CD4-positive, alpha-beta T cell (primary cell): ENCODE data around the gene GNG3. TPM values are rescaled to one million over a fixed set of nuclear protein-coding genes. Genes with fewer than 3 reads are reported as not detected.

ENCODE experiments used
- ATAC-seq: fragments of 200-7000 bp; cut with Tn5 transposase; one replicate; pipeline ENCODE4 v1.10.0; 2022; ENCODE audit warnings: mild to moderate bottlenecking; ENCODE audit not compliant: poor library complexity
- CTCF ChIA-PET: fragments of 350-600 bp; sonication (Branson Sonifier 250); formaldehyde crosslinking; loops from one replicate; lab custom pipeline; 2021; ENCODE audit warnings: antibody characterized with exemption, inconsistent platforms; lab: Charles Lee
- POLR2A ChIA-PET: fragments of 350-600 bp; sonication (Branson Sonifier 250); formaldehyde crosslinking; loops from one replicate; lab custom pipeline; 2021; ENCODE audit warnings: antibody characterized with exemption, inconsistent platforms; lab: Charles Lee
- DNase-seq, 14 experiments: peaks; one replicate each; pipeline ENCODE4 v3.0.0-alpha.2; 2013 to 2020; ENCODE audit warnings: mixed read lengths in 2 of 14
- H3K27ac ChIP-seq, 2 donors: one replicate each; pipeline versions ENCODE4 v1.5.1 to v1.7.0; 2013; ENCODE audit warnings: low read length in 2 of 2, low read depth in 1 of 2, mild to moderate bottlenecking in 1 of 2
- H3K27me3 ChIP-seq, 2 experiments: 1 replicate in 1 of 2; 2 replicates in 1 of 2; pipeline versions ENCODE4 v1.6.1 to v1.7.0; 2013; ENCODE audit warnings: low read length in 2 of 2, control low read depth in 1 of 2, mild to moderate bottlenecking in 1 of 2, moderate library complexity in 1 of 2; ENCODE audit not compliant: insufficient read depth in 2 of 2, control insufficient read depth in 1 of 2
- H3K36me3 ChIP-seq: one replicate; pipeline ENCODE4 v1.6.1; 2013; ENCODE audit warnings: low read length, control low read depth; ENCODE audit not compliant: insufficient read depth
- H3K4me1 ChIP-seq: one replicate; pipeline ENCODE4 v1.6.1; 2013; ENCODE audit warnings: low read length, control low read depth; ENCODE audit not compliant: insufficient read depth
- H3K4me3 ChIP-seq: one replicate; pipeline ENCODE4 v1.5.1; 2013; ENCODE audit warnings: mild to moderate bottlenecking, low read length, moderate library complexity
- H3K9me3 ChIP-seq, 2 experiments: 1 replicate in 1 of 2; 2 replicates in 1 of 2; pipeline versions ENCODE4 v1.6.1 to v1.7.0; 2013; ENCODE audit warnings: low read length in 2 of 2, mild to moderate bottlenecking in 2 of 2, control low read depth in 1 of 2, moderate library complexity in 1 of 2; ENCODE audit not compliant: control insufficient read depth in 1 of 2, insufficient read depth in 1 of 2
- H3K27ac Mint-ChIP-seq: one replicate; pipeline ENCODE4 v1.8.0; 2020; ENCODE audit warnings: mixed read lengths
- H3K27me3 Mint-ChIP-seq: one replicate; pipeline ENCODE4 v1.8.0; 2021; ENCODE audit warnings: mixed read lengths
- H3K36me3 Mint-ChIP-seq: one replicate; pipeline ENCODE4 v1.8.0; 2021; ENCODE audit warnings: low read depth, mixed read lengths
- H3K4me1 Mint-ChIP-seq: one replicate; pipeline ENCODE4 v1.8.0; 2021; ENCODE audit warnings: low read depth, mixed read lengths
- H3K4me3 Mint-ChIP-seq: one replicate; pipeline ENCODE4 v1.8.0; 2020; ENCODE audit warnings: mild to moderate bottlenecking, mixed read lengths
- H3K9me3 Mint-ChIP-seq: one replicate; pipeline ENCODE4 v1.8.0; 2020; ENCODE audit warnings: mixed read lengths
- CTCF ChIP-seq: fragments of 200-600 bp; IDR thresholded peaks from one replicate; pipeline ENCODE4 v1.8.0; 2022; ENCODE audit warnings: antibody characterized with exemption, mild to moderate bottlenecking
- intact Hi-C, 2 experiments: fragments of 100-400 bp; cut with DNase I in 1 of 2; cut with micrococcal nuclease in 1 of 2; formaldehyde crosslinking; loops; one replicate each; pipeline versions ENCODE4 v1.15.1 to v1.9.0; 2023 to 2025; cut with DNase I, micrococcal nuclease
- polyA plus RNA-seq, 2 donors: library from polyadenylated mRNA; unstranded; fragments of 120-200 nt; gene quantifications; one replicate each; pipeline ENCODE4 v1.2.1, GENCODE V29; 2013
- total RNA-seq, 174 experiments: library from RNA in 2 of 174; stranded (reverse) in 2 of 174; gene quantifications; one replicate each; pipeline ENCODE4 v1.2.3 and lab custom pipeline; 2021 to 2026

GNG3 gene
- not detected for total RNA-seq
- polyA plus RNA-seq (2013, experiment 1 of 2) = 0.14 TPM
- polyA plus RNA-seq (2013, experiment 2 of 2) = 0.22 TPM
- 0 to 0.23 (median 0) reads per million in 172 experiments for total RNA-seq (lab: John Stamatoyannopoulos, UW)

GRCh38 chr11:62707277-62707861, at the start of gene GNG3, which contains the start of gene BSCL2:
TSS of gene GNG3 (plus strand) at chr11:62707676. CDS start at chr11:62708296, 620 bp downstream.
TSS of gene BSCL2 (minus strand) at chr11:62707424. CDS start at chr11:62707195, 229 bp downstream.
- intact Hi-C loops = loop anchor here (5.0 kb wide), 3 partner anchors 35 to 150 kb away; partner anchors contain the start of genes LBHD1 (in 2 of the 2), UQCC3 (in 2 of the 2) and TUT1 (in 1 of the 2)
- no peaks in the 10 kb centered on the region for H3K9me3 ChIP-seq
- no peak for ATAC-seq
- peak within 1 kb of the TSS; percentile 85 to 94 for H3K27ac ChIP-seq
- no peak for TF ChIP-seq CTCF
- peak within 1 kb of the TSS; percentile 85 for H3K4me3 ChIP-seq
- peaks cover 46% of the 10 kb centered on the region for H3K4me1 Mint-ChIP-seq
- no peaks in the 10 kb centered on the region for H3K27me3 Mint-ChIP-seq
- CTCF ChIA-PET = no interaction called here
- H3K27ac Mint-ChIP-seq = peak within 1 kb of the TSS; percentile 92
- peaks cover 35% of the 10 kb centered on the region for H3K36me3 Mint-ChIP-seq
- POLR2A ChIA-PET = interaction anchor here (0.6 to 9.9 kb wide), 13 partner anchors 8 to 174 kb away, joined by 3 to 165 read pairs (median 14); partner anchors contain the start of genes C11orf98, CSKMT, GANAB and HNRNPUL2
- H3K27me3 ChIP-seq = no peaks in the 10 kb centered on the region
- peak in 1 of 14 experiments; percentile 52 for DNase-seq
- peaks cover 17% of the 10 kb centered on the region for H3K36me3 ChIP-seq
- H3K4me1 ChIP-seq = peaks cover 51% of the 10 kb centered on the region
- peak within 1 kb of the TSS; percentile 88 for H3K4me3 Mint-ChIP-seq
- H3K9me3 Mint-ChIP-seq = no peaks in the 10 kb centered on the region

GRCh38 chr11:62664405-62665074, 42.9 kb upstream of the GNG3 start:
- CTCF ChIA-PET = interaction anchor here (1.0 to 1.9 kb wide), 9 partner anchors 10 to 240 kb away, joined by 3 to 7 read pairs (median 5); partner anchors contain the start of genes B3GAT3, GANAB, INTS5 and TUT1
- TF ChIP-seq CTCF = no peak
- intact Hi-C loops = loop anchor here (1.0 to 10.0 kb wide), 2 partner anchors 11 to 870 kb away; partner anchors contain the start of genes INTS5 (in 2 of the 2), FEN1 (in 1 of the 2) and TMEM258 (in 1 of the 2)

GRCh38 chr11:62665075-62665598, 42.3 kb upstream of the GNG3 start, which contains the start of the genes C11orf98 and CSKMT:
TSS of gene C11orf98 (minus strand) at chr11:62665210. CDS start at chr11:62665169, 41 bp downstream.
TSS of gene CSKMT (plus strand) at chr11:62665312. CDS start at chr11:62665880, 568 bp downstream.
- Histone ChIP-seq H3K36me3 (peaks cover 21% of the 10 kb centered on the region), H3K27ac (peak within 1 kb of the TSS; percentile 80 to 88), H3K4me3 (peak within 1 kb of the TSS; percentile 73), H3K4me1 (peaks cover 48% of the 10 kb centered on the region), H3K9me3 (no peaks in the 10 kb centered on the region), H3K27me3 (no peaks in the 10 kb centered on the region)
- CTCF ChIA-PET = interaction anchor here (0.8 to 1.9 kb wide), 11 partner anchors 9 to 240 kb away, joined by 3 to 7 read pairs (median 4); partner anchors contain the start of genes B3GAT3, GANAB, INTS5 and TUT1
- peaks cover 36% of the 10 kb centered on the region for H3K4me1 Mint-ChIP-seq
- peaks cover 39% of the 10 kb centered on the region for H3K36me3 Mint-ChIP-seq
- intact Hi-C loops = loop anchor here (1.0 to 10.0 kb wide), 2 partner anchors 12 to 870 kb away; partner anchors contain the start of genes INTS5 (in 2 of the 2), FEN1 (in 1 of the 2) and TMEM258 (in 1 of the 2)
- no peaks in the 10 kb centered on the region for H3K27me3 Mint-ChIP-seq
- no peaks in the 10 kb centered on the region for H3K9me3 Mint-ChIP-seq
- peak within 1 kb of the TSS; percentile 96 for H3K27ac Mint-ChIP-seq
- TF ChIP-seq CTCF = no peak
- POLR2A ChIA-PET = interaction anchor here (0.6 to 5.3 kb wide), 49 partner anchors 10 to 1620 kb away, joined by 3 to 170 read pairs (median 6); partner anchors contain the start of genes B3GAT3, BAD, BSCL2 and EEF1G
- ATAC-seq = peak; percentile 91
- peak within 1 kb of the TSS; percentile 99 for H3K4me3 Mint-ChIP-seq
- DNase-seq = peak; percentile 92 to 97 (median 94)

More at GRCh38 chr11:62664405-62665074, 42.9 kb upstream of the GNG3 start:
- Histone ChIP-seq H3K27ac (peak overlapping the region; percentile 80 to 88), H3K9me3 (no peaks in the 10 kb centered on the region), H3K36me3 (peaks cover 21% of the 10 kb centered on the region), H3K4me1 (peaks cover 42% of the 10 kb centered on the region), H3K4me3 (peak overlapping the region; percentile 73), H3K27me3 (no peaks in the 10 kb centered on the region)
- DNase-seq (peak in 13 of 14 experiments; percentile 33 to 78 (median 50)), ATAC-seq (peak; percentile 61)
- Mint-ChIP-seq H3K4me3 (peak overlapping the region; percentile 99), H3K36me3 (peaks cover 39% of the 10 kb centered on the region), H3K27me3 (no peaks in the 10 kb centered on the region), H3K27ac (peak overlapping the region; percentile 96), H3K9me3 (no peaks in the 10 kb centered on the region), H3K4me1 (peaks cover 35% of the 10 kb centered on the region)
- POLR2A ChIA-PET = interaction anchor here (0.7 to 5.3 kb wide), 46 partner anchors 10 to 1621 kb away, joined by 3 to 170 read pairs (median 6); partner anchors contain the start of genes B3GAT3, BAD, BSCL2 and EEF1G
